Effector memory CD4-positive, alpha-beta T cell (primary cell): ENCODE data around the gene ANO10.
A peak's percentile ranks its signal among the peaks of the same experiment; 100 is the strongest.

Source experiments
- DNase-seq, 3 donors: peaks; one replicate each; pipeline ENCODE4 v3.0.0-alpha.2; 2020
- H3K27ac ChIP-seq: 2 replicates; pipeline ENCODE4 v1.7.0; 2013; ENCODE audit warnings: mild to moderate bottlenecking, low read length, moderate library complexity; ENCODE audit not compliant: insufficient read depth, poor library complexity, severe bottlenecking
- H3K27me3 ChIP-seq: replicated peaks from 2 replicates; pipeline ENCODE4 v1.7.0; 2013; ENCODE audit warnings: mild to moderate bottlenecking, low read length; ENCODE audit not compliant: insufficient read depth, control insufficient read depth, poor library complexity, severe bottlenecking
- H3K36me3 ChIP-seq: 2 replicates; pipeline ENCODE4 v1.7.0; 2013; ENCODE audit warnings: mild to moderate bottlenecking, low read length, moderate library complexity; ENCODE audit not compliant: control insufficient read depth, insufficient read depth
- H3K4me1 ChIP-seq: 2 replicates; pipeline ENCODE4 v1.7.0; 2013; ENCODE audit warnings: low read length, mild to moderate bottlenecking; ENCODE audit not compliant: control insufficient read depth, insufficient read depth, poor library complexity, severe bottlenecking
- H3K4me3 ChIP-seq: 2 replicates; pipeline ENCODE4 v1.7.0; 2013; ENCODE audit warnings: low read length, low read depth, mild to moderate bottlenecking; ENCODE audit not compliant: insufficient read depth, poor library complexity, severe bottlenecking
- H3K9me3 ChIP-seq: 2 replicates; pipeline ENCODE4 v1.7.0; 2013; ENCODE audit warnings: mild to moderate bottlenecking, low read length, moderate library complexity; ENCODE audit not compliant: control insufficient read depth

Gene ANO10

GRCh38 chr3:43394041-43394554 is 227.7 kb downstream of the ANO10 start:
- peaks cover 14% of the 10 kb centered on the region for H3K4me1 ChIP-seq
- DNase-seq = no peak
- no peaks in the 10 kb centered on the region for H3K36me3 ChIP-seq
- H3K27me3 ChIP-seq = no peaks in the 10 kb centered on the region
- no peak overlapping the region for H3K27ac ChIP-seq
- H3K4me3 ChIP-seq = no peak overlapping the region
- no peaks in the 10 kb centered on the region for H3K9me3 ChIP-seq

- Histone ChIP-seq H3K4me1 (peaks cover 31% of the 10 kb centered on the region), H3K36me3 (no peaks in the 10 kb centered on the region), H3K27ac (no peak overlapping the region), H3K27me3 (no peaks in the 10 kb centered on the region), H3K4me3 (no peak overlapping the region), H3K9me3 (no peaks in the 10 kb centered on the region)
- DNase-seq = no peak
Measured at GRCh38 chr3:43391621-43392020, 230.2 kb downstream of the ANO10 start.

- Histone ChIP-seq H3K9me3 (no peaks in the 10 kb centered on the region), H3K4me3 (no peak overlapping the region), H3K27ac (peak overlapping the region; percentile 64), H3K27me3 (no peaks in the 10 kb centered on the region), H3K4me1 (peaks cover 31% of the 10 kb centered on the region), H3K36me3 (no peaks in the 10 kb centered on the region)
- no peak for DNase-seq
Measured at GRCh38 chr3:43390255-43390588, 231.6 kb downstream of the ANO10 start.

GRCh38 chr3:43389388-43390254 is 232.2 kb downstream of the ANO10 start:
- H3K4me1 ChIP-seq = peaks cover 31% of the 10 kb centered on the region
- no peaks in the 10 kb centered on the region for H3K27me3 ChIP-seq
- DNase-seq = peak; percentile 63 to 71 (median 63)
- peak overlapping the region; percentile 1 for H3K4me3 ChIP-seq
- H3K36me3 ChIP-seq = no peaks in the 10 kb centered on the region
- H3K27ac ChIP-seq = peak overlapping the region; percentile 64
- no peaks in the 10 kb centered on the region for H3K9me3 ChIP-seq

- no peaks in the 10 kb centered on the region for H3K27me3 ChIP-seq
- H3K9me3 ChIP-seq = no peaks in the 10 kb centered on the region
- H3K27ac ChIP-seq = peak overlapping the region; percentile 64
- H3K4me3 ChIP-seq = peak overlapping the region; percentile 1
- no peak for DNase-seq
- H3K4me1 ChIP-seq = peaks cover 31% of the 10 kb centered on the region
- H3K36me3 ChIP-seq = no peaks in the 10 kb centered on the region
Measured at GRCh38 chr3:43388915-43389314, 232.9 kb downstream of the ANO10 start.

GRCh38 chr3:43388175-43388574 is 233.6 kb downstream of the ANO10 start:
- H3K36me3 ChIP-seq = no peaks in the 10 kb centered on the region

GRCh38 chr3:43379343-43379742 is 242.5 kb downstream of the ANO10 start:
- Histone ChIP-seq H3K4me3 (no peak overlapping the region), H3K27me3 (no peaks in the 10 kb centered on the region), H3K9me3 (no peaks in the 10 kb centered on the region), H3K27ac (no peak overlapping the region), H3K4me1 (no peaks in the 10 kb centered on the region), H3K36me3 (no peaks in the 10 kb centered on the region)
- no peak for DNase-seq

More at GRCh38 chr3:43388175-43388574, 233.6 kb downstream of the ANO10 start:
- H3K4me3 ChIP-seq = no peak overlapping the region
- no peak for DNase-seq
- no peaks in the 10 kb centered on the region for H3K27me3 ChIP-seq
- no peaks in the 10 kb centered on the region for H3K9me3 ChIP-seq
- peak overlapping the region; percentile 64 for H3K27ac ChIP-seq
- peaks cover 31% of the 10 kb centered on the region for H3K4me1 ChIP-seq

- H3K4me1 ChIP-seq = no peaks in the 10 kb centered on the region
- no peaks in the 10 kb centered on the region for H3K27me3 ChIP-seq
- H3K36me3 ChIP-seq = no peaks in the 10 kb centered on the region
- no peak overlapping the region for H3K27ac ChIP-seq
- DNase-seq = peak; percentile 35 to 57 (median 44)
- no peaks in the 10 kb centered on the region for H3K9me3 ChIP-seq
- H3K4me3 ChIP-seq = no peak overlapping the region
Measured at GRCh38 chr3:43378066-43378935, 243.5 kb downstream of the ANO10 start.

GRCh38 chr3:43373560-43373928 is 248.3 kb downstream of the ANO10 start:
- no peak for DNase-seq
- H3K4me3 ChIP-seq = no peak overlapping the region
- H3K4me1 ChIP-seq = no peaks in the 10 kb centered on the region
- H3K36me3 ChIP-seq = no peaks in the 10 kb centered on the region
- no peak overlapping the region for H3K27ac ChIP-seq
- H3K27me3 ChIP-seq = no peaks in the 10 kb centered on the region
- H3K9me3 ChIP-seq = no peaks in the 10 kb centered on the region
